Upper lobe of left lung (tissue), 6 donors: ENCODE results near the gene DIPK1A. TPM values are rescaled to one million over a fixed set of nuclear protein-coding genes. Genes with fewer than 3 reads are reported as not detected.

Experiments
- ATAC-seq, 2 donors: fragments of 200-7000 bp; cut with Tn5 transposase; one replicate each; pipeline ENCODE4 v1.9.1; 2022; ENCODE audit warnings: mild to moderate bottlenecking in 2 of 2, moderate library complexity in 2 of 2; ENCODE audit not compliant: low FRiP score in 2 of 2
- DNase-seq, 2 donors: peaks; one replicate each; pipeline ENCODE4 v3.0.0-alpha.2; 2019 to 2020
- H3K27ac ChIP-seq, 4 donors: fragments of 200-600 bp; sonication (generic); one replicate each; pipeline ENCODE4 v1.5.1; 2016 to 2019
- H3K27me3 ChIP-seq, 4 donors: fragments of 200-600 bp; sonication (generic); one replicate each; pipeline ENCODE4 v1.5.1; 2017 to 2019
- H3K36me3 ChIP-seq, 4 donors: fragments of 200-600 bp; sonication (generic); one replicate each; pipeline ENCODE4 v1.5.1; 2016 to 2019
- H3K4me1 ChIP-seq, 4 donors: fragments of 200-600 bp; sonication (generic); one replicate each; pipeline ENCODE4 v1.5.1; 2018 to 2019
- H3K4me3 ChIP-seq, 4 donors: fragments of 200-600 bp; sonication (generic); one replicate each; pipeline ENCODE4 v1.5.1; 2017 to 2019; ENCODE audit warnings: mild to moderate bottlenecking in 2 of 4, moderate library complexity in 1 of 4
- H3K9me3 ChIP-seq, 4 donors: fragments of 200-600 bp; sonication (generic); one replicate each; pipeline ENCODE4 v1.5.1; 2018 to 2019
- CTCF ChIP-seq, 6 experiments: fragments of 450-650 bp in 4 of 6; fragments of 200-600 bp in 2 of 6; sonication (generic) in 2 of 6; IDR thresholded peaks; one replicate each; pipeline ENCODE4 v1.5.1; 2016 to 2019; ENCODE audit warnings: antibody characterized with exemption in 6 of 6
- EP300 ChIP-seq, 4 donors: sonication (generic); formaldehyde crosslinking; IDR thresholded peaks; one replicate each; pipeline ENCODE4 v1.5.1; 2017; ENCODE audit warnings: antibody characterized with exemption in 4 of 4, control low read depth in 2 of 4
- POLR2A ChIP-seq, 4 donors: fragments of 450-650 bp; IDR thresholded peaks; one replicate each; pipeline ENCODE4 v1.5.1; 2016 to 2017; ENCODE audit warnings: antibody characterized with exemption in 4 of 4, mild to moderate bottlenecking in 2 of 4
- POLR2AphosphoS5 ChIP-seq, 2 donors: sonication (generic); formaldehyde crosslinking; IDR thresholded peaks; one replicate each; pipeline ENCODE4 v1.5.1; 2017; ENCODE audit warnings: antibody characterized with exemption in 2 of 2
- WGBS, 2 donors: methylation state at CpG; one replicate each; pipeline ENCODE4 v1.1.5; 2017 to 2018; 5-methylcytosine and 5-hydroxymethylcytosine counted together
- total RNA-seq, 6 donors: library from RNA; depleted of rRNA in 4 of 6; stranded (reverse); fragments of >200 nt in 4 of 6; gene quantifications; one replicate each; pipeline versions ENCODE4 v1.1.0 to v1.2.1, GENCODE V29; 2016 to 2021
- donor health status: DM: no; HTN: no; CAD: no; lungs with moderate emphysema.
- donor health status: DM: no; HTN: yes; CAD: no; lungs with severe emphysema.

Gene DIPK1A
- total RNA-seq, 6 donors from 2014 or later: 2.8 to 15.2 (median 4.4) TPM

- WGBS, 2 donors: 93 to 97% methylated on average over 5 of the region's 5 CpGs
Measured at GRCh38 chr1:93003981-93004380, 42.7 kb upstream of the DIPK1A start.

DNA sequence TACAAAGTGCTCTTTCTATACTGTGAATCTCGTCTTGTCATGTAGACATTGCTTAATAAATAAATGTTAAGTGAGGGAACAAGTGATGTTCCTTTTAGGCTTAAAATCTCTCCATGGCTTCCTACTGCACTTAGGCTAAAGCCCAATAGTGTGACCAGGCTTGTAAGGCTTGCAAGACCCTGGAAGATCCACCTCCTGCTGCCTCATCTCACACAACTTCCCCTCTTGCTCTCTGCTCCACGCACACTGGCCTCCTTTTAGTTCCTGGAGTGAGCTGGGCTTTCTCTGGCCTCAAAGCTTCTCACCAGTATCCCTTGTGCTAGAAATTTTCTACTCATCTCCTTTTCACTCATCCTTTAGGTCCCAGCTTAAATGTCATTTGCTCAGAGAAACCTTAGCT is 41.5 kb upstream of the DIPK1A start:
- no peak for TF ChIP-seq POLR2A (IDR thresholded peaks at IDR 0.05)
- no peak for TF ChIP-seq CTCF (IDR thresholded peaks at IDR 0.05)
- no peak for TF ChIP-seq EP300 (IDR thresholded peaks at IDR 0.05)
- TF ChIP-seq POLR2AphosphoS5 (IDR thresholded peaks at IDR 0.05): no peak
- H3K27me3 ChIP-seq: no peaks in the 10 kb centered on the region
- WGBS, 2 donors: 61 to 72% methylated on average over 2 of the region's 2 CpGs
- no peaks in the 10 kb centered on the region for H3K9me3 ChIP-seq
- H3K4me1 ChIP-seq: peaks cover 0 to 13% (median 11%) of the 10 kb centered on the region in 4 donors
- ATAC-seq (no peak), DNase-seq (no peak)
- no peak overlapping the region for H3K4me3 ChIP-seq
- no peaks in the 10 kb centered on the region for H3K36me3 ChIP-seq
- no peak overlapping the region for H3K27ac ChIP-seq

More at GRCh38 chr1:93003981-93004380, 42.7 kb upstream of the DIPK1A start:
- no peaks in the 10 kb centered on the region for H3K9me3 ChIP-seq
- ATAC-seq (no peak), DNase-seq (peak in 1 of 2 donors; percentile 19)
- H3K27ac ChIP-seq: no peak overlapping the region
- H3K4me3 ChIP-seq: no peak overlapping the region
- TF ChIP-seq POLR2AphosphoS5 (IDR thresholded peaks at IDR 0.05) (no peak), CTCF (IDR thresholded peaks at IDR 0.05) (no peak), EP300 (IDR thresholded peaks at IDR 0.05) (no peak), POLR2A (IDR thresholded peaks at IDR 0.05) (no peak)
- no peaks in the 10 kb centered on the region for H3K36me3 ChIP-seq
- H3K27me3 ChIP-seq: no peaks in the 10 kb centered on the region
- H3K4me1 ChIP-seq: peaks cover 0 to 13% (median 11%) of the 10 kb centered on the region in 4 donors

- ATAC-seq (no peak), DNase-seq (no peak)
- peaks cover 0 to 13% (median 11%) of the 10 kb centered on the region in 4 donors for H3K4me1 ChIP-seq
- H3K27ac ChIP-seq: no peak overlapping the region
- H3K27me3 ChIP-seq: no peaks in the 10 kb centered on the region
- TF ChIP-seq POLR2A (IDR thresholded peaks at IDR 0.05) (no peak), POLR2AphosphoS5 (IDR thresholded peaks at IDR 0.05) (no peak), CTCF (IDR thresholded peaks at IDR 0.05) (no peak), EP300 (IDR thresholded peaks at IDR 0.05) (no peak)
- no peak overlapping the region for H3K4me3 ChIP-seq
- H3K36me3 ChIP-seq: no peaks in the 10 kb centered on the region
- no peaks in the 10 kb centered on the region for H3K9me3 ChIP-seq
Measured at GRCh38 chr1:93001893-93002292, 40.6 kb upstream of the DIPK1A start.

DNA sequence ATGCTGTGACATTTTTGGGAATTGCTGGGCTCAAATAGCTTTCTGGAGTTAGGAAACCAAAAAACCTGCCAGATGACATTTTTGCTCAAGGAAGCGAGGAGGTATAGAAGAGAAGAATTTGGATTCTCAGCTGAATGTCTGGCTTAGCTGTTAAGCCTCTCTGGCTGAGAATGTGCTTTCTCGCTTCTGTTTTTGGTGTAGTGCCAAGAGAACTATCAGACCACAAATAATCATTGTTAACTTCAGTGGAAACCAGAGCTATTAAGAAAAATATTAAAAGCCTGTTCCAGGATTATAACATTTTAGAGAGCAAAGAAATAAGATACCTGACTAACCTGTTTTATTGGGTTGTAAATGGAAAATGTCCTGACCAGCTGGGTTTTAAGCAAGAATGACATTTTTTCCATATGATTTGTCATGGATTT is 39.5 kb upstream of the DIPK1A start:
- Histone ChIP-seq H3K27me3 (no peaks in the 10 kb centered on the region), H3K4me3 (no peak overlapping the region), H3K4me1 (peaks cover 0 to 15% (median 11%) of the 10 kb centered on the region in 4 donors), H3K9me3 (no peaks in the 10 kb centered on the region), H3K27ac (peak overlapping the region in 1 of 4 donors; percentile 57), H3K36me3 (no peaks in the 10 kb centered on the region)
- WGBS, 2 donors: 19 to 53% methylated on average over 2 of the region's 2 CpGs
- ATAC-seq (no peak), DNase-seq (no peak)
- no peak for TF ChIP-seq CTCF (IDR thresholded peaks at IDR 0.05)
- TF ChIP-seq POLR2A (IDR thresholded peaks at IDR 0.05): no peak
- no peak for TF ChIP-seq POLR2AphosphoS5 (IDR thresholded peaks at IDR 0.05)
- TF ChIP-seq EP300 (IDR thresholded peaks at IDR 0.05): no peak

- peaks cover 0 to 15% (median 11%) of the 10 kb centered on the region in 4 donors for H3K4me1 ChIP-seq
- no peaks in the 10 kb centered on the region for H3K9me3 ChIP-seq
Measured at GRCh38 chr1:93000291-93000690, 39.0 kb upstream of the DIPK1A start.

More at GRCh38 chr1:93000291-93000690, 39.0 kb upstream of the DIPK1A start:
- no peak overlapping the region for H3K4me3 ChIP-seq
- WGBS, 2 donors: 26 to 55% methylated on average over 2 of the region's 2 CpGs
- H3K27ac ChIP-seq: peak overlapping the region in 1 of 4 donors; percentile 57
- ATAC-seq: peak in 1 of 2 donors; percentile 19
- no peak for TF ChIP-seq CTCF (IDR thresholded peaks at IDR 0.05)
- TF ChIP-seq POLR2AphosphoS5 (IDR thresholded peaks at IDR 0.05): no peak
- TF ChIP-seq POLR2A (IDR thresholded peaks at IDR 0.05): no peak
- no peak for TF ChIP-seq EP300 (IDR thresholded peaks at IDR 0.05)
- no peaks in the 10 kb centered on the region for H3K27me3 ChIP-seq
- H3K36me3 ChIP-seq: no peaks in the 10 kb centered on the region
- DNase-seq: no peak
